ENCODE data around the gene BTN3A1.

DNA sequence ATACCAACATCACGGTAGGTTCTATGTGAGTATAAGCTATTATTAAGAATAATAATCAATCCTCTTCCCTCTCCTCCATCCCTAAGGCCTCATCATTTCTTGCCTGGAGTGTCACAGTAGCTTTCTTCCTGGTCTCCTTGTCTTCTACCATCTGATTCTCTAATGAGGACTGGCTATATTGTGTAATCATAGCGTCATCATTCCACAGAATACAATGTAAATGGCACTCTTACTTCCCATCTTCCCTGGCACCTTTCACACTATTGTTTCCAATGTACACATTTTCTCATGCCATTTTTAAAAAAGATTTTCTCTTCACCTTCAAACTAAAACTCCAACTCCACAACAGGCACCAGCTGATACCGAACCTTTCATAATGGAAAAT is 39.2 kb upstream of the BTN3A1 start:
- TF ChIP-seq POLR2AphosphoS5 (IDR thresholded peaks at IDR 0.05; ENCODE audit: low read depth, low read length) = no peak
- TF ChIP-seq POLR2A (IDR thresholded peaks at IDR 0.05; ENCODE audit: low read depth, low read length) = no peak
- TF ChIP-seq TAF1 (IDR thresholded peaks at IDR 0.05; ENCODE audit: borderline replicate concordance, low read depth, low read length) = no peak
